NCI-H2107 treated with DMSO at 0.1 percent for 48 hours (cell line): ENCODE data around the gene MSH5.
A peak's percentile ranks its signal among the peaks of the same experiment; 100 is the strongest.
"Not testable (repeated sequence)": the region's sequence is repeated elsewhere in the genome, so short reads cannot be mapped to it uniquely, and the experiment has no call there.

Source experiments
- DNase-seq: peaks from one replicate; lab custom pipeline; 2025; ENCODE audit not compliant: unreplicated experiment; lab: John Stamatoyannopoulos, UW

MSH5 gene

DNA sequence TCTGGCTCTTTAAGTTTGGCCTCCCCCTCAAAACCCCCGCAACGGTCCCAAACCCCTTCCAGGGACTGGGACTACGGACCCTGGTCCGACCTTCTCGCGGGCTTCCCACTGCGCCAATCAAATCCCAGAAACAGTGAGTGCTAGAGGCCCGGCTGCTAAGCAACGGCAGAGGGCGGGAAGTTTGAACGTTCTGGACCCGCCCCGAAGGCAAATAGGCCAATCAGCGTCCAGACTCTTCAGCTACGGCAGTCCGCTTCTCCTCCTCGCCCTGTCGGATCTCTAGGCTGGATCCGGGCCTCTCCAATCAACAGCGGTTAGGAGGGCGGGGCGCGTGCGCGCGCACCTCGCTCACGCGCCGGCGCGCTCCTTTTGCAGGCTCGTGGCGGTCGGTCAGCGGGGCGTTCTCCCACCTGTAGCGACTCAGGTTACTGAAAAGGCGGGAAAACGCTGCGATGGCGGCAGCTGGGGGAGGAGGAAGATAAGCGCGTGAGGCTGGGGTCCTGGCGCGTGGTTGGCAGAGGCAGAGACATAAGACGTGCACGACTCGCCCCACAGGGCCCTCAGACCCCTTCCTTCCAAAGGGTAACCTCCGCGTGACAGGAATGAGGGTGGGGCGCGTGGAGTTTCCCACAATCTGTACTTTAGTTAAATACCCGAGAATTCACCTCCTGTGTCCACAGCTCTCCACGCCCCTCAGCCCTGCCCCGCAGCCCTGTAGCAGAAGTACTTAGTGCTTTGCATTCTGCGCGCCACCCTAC is at the start of gene MSH5:
MSH5 (plus strand) TSS at position 367 of the 758 bp plus-strand sequence. CDS start 462 bp downstream, outside the sequence.
- no peak for DNase-seq

DNA sequence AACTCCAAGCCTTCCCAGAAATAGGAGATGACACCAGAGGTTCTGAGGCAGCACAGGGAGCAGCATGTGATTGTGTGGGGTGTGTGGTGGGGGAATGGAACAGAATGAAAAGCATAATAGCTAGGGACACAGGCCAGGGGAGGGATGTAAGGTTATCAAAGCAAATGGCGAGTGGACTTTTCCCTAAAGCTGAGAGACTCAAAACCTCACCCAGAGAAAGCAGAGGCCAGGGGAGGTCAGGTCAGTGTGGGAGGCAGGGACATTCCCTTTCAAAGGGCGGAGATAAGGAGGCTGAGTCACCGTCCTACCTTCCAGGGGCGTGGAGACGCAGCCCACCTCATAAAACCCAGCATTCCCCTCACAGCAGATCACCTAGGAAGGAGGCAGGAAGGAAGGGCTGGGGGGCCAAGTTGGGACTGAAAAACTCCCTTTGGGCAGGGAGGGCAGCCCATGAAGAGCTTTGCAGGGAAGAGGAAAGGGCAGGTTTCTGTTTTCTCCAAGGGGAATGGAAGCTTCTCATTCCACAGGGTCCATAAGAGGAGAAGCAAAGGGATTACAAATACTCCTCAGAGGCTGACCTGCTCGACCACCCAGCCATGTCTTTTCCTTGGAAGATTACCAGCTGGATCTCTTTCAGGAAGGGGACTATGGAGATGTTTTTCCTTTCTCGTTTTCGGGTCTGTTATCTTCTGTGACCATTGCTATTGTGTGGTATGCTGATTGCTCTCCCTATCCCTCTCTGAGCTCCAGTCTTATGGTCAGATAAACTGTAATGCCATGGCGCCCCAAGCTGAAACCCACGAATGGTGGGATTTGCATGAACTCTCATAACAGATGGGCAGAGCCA is 49.4 kb upstream of the MSH5 start:
- no peak for DNase-seq

DNA sequence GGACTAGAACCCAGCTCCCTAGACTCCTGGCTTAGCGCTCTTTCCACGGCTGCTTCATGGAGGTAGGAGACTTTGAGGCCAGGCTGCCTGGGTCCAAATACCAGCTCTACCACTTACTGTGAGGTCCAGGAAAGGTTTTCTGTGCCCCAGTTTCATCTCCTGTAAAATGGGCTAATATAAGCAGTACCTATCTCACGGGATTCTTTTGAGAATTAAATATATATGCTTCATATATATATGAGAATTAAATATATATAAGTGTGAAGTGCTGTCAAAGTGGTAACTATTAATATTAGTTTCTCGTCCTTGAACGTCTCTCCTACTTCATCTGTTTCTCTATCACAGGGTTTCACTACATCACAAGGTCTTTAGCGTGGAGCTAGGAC is 48.7 kb upstream of the MSH5 start:
- DNase-seq: no peak

DNA sequence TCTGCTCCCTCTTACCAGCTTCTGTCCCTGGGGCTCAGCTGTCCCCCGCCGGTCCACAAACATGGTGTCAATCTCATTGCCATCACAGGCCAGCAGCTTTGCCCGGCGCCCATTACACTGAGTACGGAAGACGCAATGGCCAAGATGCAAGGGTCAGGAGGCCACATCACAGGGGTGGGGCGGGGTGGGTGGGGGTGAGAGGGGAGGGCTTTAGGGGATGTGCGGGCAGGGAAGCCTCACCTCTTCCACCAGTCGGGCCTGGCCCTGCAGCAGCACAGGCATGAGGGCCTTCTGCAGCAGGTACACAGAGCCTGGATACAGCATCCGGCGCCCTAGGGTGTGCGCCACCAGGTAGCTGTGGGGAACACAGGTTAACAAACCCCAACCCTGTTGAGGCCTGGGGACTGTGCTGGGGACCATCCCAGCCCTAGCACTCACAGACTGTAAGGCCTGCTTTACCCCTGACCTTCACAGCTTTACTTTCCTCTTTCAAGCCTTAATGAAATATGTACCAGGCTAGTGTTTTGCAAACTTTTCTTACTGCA is 48.2 kb upstream of the MSH5 start:
- no peak for DNase-seq

DNA sequence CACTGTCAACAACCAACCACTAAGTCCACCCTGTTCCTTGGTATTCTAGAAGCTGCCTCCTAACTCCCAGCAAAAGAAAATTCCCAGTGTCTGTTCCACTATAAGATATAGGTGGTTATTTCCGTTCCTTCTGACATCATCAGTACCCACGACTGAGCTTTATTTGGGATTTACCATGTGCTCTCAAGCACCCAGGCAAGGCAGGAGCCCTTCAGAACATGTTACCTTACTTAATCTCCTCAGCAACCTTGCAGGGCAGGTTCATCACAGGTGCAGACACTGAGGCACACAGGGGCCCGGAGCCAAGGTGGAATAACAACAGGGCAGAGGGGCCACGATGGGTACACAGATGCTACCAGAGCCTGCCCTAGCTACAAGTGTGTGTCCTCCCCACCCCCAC is 47.5 kb upstream of the MSH5 start:
- no peak for DNase-seq

DNA sequence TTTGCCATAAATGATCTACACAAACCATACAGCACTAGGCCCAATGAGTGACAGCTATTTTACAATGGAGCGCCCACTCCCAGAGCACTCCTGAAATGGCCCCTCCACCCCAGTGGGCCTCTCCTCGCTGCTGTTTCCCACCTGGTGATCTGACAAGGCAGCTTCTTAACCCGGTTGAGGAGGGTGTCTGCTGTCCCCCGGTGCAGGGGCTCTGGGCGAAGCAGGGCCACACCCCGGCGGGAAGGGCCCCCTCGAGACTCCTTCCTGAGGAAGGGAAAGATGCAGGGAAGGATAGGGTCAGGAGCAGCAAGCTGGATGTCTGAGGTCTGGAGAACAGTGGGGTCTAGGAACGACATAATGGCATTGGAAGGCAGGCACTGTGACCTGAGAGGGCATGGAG is 46.9 kb upstream of the MSH5 start:
- DNase-seq: no peak

DNA sequence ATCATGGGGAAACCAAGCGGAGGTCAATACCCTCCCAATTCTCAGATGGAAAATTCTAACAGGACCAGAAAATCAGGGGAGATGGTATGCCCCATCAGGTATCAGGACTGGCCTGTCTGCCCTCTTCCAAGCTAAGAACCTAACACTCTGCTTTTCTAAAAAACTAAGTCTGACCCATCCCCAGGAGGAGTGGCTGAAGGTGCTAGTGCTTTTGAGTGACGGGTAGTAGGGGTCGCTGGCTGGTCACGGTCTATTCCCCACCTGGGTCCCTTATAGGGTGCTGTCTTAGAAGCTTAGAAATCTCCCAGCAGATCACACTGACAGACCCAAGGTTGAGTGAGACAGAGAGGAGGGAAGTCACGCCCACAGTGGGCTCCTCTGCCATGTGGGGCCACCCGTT is 46.3 kb upstream of the MSH5 start:
- no peak for DNase-seq

DNA sequence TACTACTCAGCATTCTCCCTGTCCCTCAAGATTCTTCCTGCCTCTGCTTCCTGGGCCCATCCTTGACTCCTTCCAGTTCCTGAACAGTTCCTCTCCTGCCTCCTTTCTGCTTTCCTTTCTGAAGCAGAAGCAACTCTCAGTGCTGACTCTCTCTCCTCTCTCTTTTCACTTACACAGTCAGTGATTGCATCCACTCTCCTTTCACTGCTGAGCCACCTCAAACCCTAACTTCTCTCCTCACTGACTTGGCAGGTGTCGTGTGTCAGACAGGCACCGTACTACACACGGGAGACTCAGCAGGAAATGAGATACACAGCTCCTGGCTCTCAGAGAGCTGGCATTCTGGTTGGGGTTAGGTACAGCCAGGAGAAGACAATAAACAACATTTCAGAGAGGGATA is 42.2 kb upstream of the MSH5 start:
- DNase-seq: peak; percentile 17

DNA sequence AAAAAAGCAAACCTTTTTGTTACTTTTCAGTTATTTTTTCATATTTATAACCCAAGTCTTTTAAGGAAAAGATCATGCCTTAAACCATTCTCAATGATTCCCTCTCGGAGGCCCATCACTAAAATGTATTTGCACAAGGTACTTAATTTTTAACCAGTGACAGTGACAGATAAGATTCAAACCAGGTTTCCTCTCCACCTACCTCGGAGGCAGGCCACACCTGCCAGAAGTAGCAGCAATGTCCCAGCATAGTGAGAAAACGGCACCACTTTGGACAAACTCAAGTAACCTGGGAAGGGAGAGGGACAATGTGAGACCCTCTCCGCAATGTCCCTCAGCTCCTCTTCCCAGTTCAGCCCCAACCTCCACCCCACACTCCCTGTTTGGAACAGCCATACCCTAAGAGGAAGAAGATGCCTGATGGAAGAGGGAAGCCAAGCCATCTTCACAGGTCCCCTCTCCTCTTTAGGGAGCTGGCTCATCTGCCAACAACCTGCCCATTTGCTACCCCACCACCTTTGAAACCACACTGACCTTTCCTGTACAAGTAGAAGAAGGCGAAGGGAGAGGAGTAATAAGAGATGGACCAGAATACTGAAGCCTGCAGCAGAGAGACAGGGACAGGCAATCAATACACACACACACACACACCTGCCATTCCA is 38.9 kb upstream of the MSH5 start:
- no peak for DNase-seq

DNA sequence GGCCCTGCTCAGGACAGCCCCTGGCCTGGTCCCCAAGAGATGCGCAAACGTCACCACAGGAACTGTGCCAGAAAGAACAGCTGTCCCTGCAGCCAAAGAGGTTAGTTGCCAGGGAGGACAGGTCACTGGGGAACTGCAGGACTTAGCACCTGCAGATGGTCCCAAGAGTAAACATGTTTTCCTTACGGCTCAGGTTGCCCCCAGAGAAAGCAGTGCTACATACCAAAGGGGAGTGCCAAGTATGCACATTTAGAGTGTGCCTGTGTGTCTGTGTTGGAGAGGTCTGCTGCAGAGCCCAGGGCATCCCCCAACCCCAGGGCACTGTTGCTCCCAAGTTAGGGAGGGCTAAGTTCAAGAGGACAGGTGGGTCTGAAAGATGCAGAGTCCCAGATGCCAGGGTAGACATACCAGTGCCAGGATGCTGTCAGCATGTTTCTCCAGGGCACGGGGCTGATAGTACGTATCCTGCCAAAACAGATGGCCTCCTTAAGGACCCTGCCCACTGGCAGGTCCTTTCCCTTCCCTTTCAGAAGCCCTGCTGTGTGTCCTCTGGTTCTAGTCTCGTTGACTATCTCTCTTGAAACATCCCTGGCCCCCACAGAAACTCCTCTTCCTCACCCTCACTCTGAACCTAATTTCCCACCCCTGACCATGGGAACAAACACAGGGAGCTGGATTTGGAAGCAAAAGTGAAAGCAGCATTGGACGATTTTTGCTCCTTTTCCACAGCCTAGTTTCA is 38.0 kb upstream of the MSH5 start:
- DNase-seq: peak; percentile 17

DNA sequence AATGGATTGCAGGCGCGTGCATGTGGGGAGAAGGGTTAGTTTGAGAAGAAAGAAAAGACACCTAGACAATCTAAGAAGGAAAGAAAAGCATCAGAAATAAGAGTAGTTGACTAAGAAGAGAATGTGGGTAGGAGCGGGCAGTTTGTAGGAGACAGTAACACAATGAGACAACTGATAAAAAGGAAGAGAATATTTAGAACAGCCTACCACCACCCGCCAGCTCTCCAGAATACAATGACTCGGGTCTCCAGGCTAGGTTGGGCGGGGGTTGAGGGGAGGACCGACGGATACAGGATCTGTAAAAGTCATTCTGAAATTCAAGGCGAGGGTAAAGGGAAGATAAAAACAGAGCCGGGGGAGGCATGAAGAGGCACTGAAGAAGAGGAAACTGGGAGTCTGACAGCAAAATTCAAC is 37.4 kb upstream of the MSH5 start:
- no peak for DNase-seq

DNA sequence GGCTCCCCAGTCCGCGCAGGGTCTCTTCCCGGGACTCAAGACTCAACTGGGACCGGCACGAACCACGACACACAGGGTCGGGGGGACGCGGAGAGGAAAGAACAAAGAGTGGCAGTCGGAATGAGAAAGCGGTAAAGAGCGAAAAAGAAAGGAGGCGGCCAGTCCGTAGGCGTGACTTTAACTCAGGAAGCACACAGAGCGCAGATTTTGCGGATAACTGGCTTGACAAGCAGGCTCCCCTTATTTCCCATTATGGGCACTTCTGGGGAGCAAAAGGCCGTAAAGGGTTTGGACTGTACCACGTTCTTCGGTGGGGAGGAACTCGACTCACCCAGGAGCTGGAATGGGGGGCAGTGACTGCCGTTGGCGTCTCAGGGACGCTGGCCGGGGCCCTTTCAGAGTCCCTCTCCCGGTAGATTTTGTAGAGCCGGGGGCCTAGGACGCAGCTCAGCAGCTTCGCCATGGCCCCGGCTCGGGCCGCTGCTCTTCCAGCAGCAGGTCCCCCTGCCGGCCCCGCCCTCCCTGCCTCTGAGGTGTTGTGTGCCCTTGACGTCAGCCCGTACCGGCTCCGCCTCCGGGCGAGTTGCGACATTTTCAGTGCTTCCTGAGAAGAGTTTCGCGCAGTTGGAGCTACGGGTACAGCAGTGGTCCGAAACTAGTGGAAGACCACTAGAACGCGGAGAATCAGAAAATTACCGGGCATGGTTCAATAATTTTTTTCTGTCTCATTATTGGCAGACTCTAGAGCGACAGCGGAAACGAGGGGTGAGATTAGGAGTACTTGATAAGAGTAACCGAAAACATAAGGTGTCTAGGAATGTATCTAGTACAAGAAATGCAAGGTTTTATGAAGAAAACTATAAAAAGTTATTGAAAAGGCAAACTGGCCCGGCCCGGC is 36.7 kb upstream of the MSH5 start, which contains the start of gene ABHD16A:
ABHD16A (minus strand) TSS at position 506 of the 898 bp plus-strand sequence; CDS start at position 463, 43 bp downstream.
- DNase-seq: peak; percentile 82

DNA sequence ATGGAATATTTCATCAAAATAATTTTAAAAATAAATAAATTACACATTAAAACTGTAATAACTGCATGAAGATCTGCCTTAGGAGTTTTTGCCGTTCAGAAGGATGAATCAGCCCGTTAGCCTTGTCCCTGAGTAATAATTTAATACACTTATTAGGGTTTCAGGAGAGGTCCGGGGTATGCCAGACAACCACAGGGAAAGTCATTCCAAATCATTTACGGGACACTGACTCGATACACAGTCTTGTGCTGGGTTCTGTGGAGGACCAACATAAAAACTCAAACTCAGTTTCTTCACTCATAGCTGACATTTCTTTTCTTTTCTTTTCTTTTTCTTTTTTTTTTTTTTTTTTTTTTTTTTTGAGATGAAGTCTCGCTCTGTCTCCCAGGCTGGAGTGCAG is 33.9 kb upstream of the MSH5 start:
- no peak for DNase-seq

DNA sequence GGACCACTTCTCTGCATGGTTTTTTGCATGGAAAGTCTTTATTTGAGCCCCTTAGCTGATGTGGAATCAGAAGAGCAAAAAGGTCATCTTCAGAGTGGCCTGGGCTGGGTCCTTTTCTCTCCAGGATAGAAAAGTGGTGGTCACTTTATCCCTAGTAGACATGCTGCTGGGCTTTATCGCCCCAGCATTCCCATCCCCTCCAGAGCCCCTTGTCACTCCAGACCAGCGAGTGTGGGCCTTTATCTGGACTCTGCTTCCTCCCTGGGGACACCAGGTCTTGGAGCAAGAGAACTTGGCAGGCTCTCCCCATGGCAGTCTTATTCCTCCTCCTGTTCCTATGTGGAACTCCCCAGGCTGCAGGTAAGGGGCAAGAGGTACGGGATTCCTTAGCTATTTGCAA is 33.2 kb upstream of the MSH5 start, which contains the start of gene LY6G6F:
LY6G6F (plus strand) TSS at position 268 of the 400 bp plus-strand sequence; CDS start at position 309, 41 bp downstream.
- no peak for DNase-seq

DNA sequence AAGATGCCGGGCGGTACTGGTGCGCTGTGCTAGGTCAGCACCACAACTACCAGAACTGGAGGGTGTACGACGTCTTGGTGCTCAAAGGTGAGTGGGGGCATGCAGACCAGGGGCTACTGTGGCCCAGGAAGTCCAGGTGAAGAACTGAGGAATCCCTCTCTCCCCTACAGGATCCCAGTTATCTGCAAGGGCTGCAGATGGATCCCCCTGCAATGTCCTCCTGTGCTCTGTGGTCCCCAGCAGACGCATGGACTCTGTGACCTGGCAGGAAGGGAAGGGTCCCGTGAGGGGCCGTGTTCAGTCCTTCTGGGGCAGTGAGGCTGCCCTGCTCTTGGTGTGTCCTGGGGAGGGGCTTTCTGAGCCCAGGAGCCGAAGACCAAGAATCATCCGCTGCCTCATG is 32.1 kb upstream of the MSH5 start:
- no peak for DNase-seq

DNA sequence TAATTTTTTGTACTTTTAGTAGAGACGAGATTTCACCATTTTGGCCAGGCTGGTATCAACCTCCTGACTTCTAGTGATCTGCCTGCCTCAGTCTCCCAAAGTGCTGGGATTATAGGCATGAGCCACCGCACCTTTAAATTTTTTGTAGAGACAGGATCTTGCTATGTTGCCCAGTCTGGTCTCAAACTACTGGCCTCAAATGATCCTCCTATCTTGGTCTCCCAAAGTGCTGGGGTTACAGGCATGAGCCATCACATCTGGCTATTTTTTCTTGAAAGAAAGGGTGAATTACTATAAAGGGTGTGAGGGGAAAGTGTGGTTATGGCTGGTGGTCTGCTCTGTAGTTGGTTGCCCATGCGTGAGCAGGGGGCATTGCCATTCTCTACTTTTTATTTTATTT is 31.6 kb upstream of the MSH5 start:
- no peak for DNase-seq

DNA sequence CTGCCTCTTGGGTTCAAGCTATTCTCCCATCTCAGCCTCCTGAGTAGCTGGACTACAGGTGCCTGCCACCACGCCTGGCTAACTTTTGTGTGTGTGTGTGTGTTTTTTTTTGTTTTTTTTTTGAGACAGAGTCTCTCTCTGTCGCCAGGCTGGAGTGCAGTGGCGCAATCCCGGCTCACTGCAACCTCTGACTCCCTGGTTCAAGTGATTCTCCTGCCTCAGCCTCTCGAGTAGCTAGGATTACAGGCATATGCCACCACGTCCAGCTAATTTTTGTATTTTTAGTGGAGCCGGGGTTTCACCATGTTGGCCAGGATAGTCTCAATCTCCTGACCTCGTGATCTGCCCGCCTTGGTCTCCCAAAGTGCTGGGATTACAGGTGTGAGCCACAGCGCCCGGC is 30.6 kb upstream of the MSH5 start:
- not testable (repeated sequence) for DNase-seq

DNA sequence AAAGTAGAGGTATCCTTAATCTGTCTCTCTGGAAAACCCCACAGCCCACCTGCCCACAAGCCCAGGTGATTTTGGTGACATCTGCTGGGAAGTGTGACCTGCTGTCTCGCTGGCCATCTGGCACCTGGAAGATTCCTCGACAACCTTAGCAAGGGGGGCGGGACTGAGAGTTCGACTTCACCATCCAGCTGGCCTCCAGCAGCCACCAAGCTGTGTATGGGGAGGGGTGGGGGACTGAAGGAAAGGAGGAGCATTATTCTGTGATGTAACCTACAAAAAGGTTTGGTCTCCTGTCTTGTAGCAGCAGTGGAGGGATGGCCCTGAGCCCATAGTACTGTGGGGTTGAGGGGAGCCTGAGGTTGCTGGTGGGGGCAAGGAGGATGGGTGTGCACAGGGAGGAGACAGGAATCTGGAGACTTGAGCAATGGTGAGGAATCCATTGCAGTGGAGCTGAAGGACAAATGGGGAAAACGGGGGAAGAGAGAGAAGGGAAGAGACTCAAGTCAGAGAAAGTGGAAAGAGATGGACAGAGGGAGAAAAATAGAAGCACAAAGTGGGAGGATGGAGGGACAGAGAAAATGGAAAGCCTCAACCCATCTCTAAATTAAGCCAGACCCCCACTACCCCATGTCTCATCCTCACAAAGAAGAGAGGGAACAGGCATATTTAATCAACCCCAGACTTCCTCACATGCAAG is 29.1 kb upstream of the MSH5 start:
- no peak for DNase-seq

DNA sequence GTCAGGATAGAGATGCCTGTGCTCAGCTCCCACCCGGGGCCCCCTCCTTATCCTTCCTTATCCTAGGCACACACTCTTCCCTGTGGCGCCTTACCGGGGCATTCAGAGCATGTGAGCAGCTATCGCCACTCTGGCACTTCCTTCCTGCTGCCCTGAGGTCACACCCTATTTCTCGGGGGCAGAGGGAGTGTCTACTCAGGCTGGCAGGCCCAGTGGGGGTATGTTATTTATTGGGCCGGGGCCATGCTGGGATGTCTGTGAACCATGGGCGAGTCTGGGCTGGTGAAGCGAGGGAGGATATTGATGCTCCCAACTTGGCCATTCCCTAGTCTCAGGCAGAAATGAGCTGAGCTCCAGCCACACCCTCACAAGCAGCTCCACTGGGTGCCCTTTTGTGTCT is 28.6 kb upstream of the MSH5 start:
- no peak for DNase-seq
